NCI-H526 (cell line): Measurements from ENCODE around the gene NEB.

Experiments
- DNase-seq, 2 experiments: peaks; one replicate each; lab custom pipeline; 2025; lab: John Stamatoyannopoulos, UW

NEB gene

GRCh38 chr2:151551556-151551955 is 182.7 kb downstream of the NEB start:
- no peak for DNase-seq

DNA sequence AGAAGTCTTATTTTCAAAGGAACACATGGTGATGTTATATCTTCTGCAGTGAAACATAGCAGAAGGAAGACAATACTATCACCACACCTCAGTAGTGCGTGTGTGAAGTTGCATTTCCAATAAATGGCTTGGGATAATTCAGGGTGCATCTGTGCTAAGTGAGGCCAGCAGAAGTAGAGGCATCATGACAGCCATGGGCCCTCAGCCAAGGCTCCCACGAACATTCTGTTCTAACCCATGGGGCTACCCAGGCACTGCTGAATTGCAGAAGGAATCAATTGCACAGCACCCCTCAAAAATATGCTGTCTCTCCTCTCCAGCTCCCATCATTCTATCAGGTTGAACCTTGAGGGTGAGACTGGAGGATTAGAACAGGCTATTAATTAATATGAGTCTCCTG is 185.1 kb downstream of the NEB start:
- DNase-seq: no peak

- no peak for DNase-seq
Observed at GRCh38 chr2:151544449-151544848, 189.8 kb downstream of the NEB start.

DNA sequence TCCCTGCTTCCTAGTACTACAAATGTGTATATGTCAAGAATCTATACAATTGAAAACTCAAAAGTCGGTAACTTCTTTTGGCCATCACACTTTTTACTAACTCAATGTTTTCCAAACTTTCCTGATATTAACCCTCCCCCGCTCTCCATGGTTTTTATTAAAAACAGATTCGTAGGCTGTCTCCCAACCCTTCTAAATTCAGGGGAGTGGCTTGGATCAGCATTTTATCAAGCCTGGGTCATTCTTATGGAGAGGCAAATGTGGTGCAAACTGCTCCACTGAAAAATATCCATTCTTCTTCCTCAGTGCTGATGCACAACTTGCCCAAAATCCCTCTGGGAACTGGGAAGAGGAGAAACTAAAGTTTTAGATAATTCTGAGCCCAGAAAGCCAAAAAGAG is 190.4 kb downstream of the NEB start:
- DNase-seq: no peak

DNA sequence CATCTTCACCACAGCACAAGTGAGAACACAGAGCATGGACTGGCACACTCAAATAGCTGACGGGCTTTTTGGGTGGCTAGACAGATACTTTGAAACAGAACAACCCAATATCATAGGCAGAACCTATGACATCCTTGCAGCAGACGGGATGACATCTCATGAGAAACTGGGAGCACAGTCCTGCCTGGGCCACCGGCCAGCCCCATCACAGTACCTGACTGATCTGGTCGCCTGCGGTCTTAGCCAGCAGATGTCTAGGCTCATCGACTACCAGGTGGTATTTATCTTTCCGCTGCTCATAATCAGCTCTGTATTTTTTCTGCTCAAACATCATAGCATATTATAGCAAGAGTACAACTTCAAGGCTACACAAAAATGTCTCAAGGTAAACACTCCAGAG is 200.3 kb downstream of the NEB start:
- DNase-seq: no peak

- no peak for DNase-seq
Observed at GRCh38 chr2:151533127-151533526, 201.1 kb downstream of the NEB start.

DNA sequence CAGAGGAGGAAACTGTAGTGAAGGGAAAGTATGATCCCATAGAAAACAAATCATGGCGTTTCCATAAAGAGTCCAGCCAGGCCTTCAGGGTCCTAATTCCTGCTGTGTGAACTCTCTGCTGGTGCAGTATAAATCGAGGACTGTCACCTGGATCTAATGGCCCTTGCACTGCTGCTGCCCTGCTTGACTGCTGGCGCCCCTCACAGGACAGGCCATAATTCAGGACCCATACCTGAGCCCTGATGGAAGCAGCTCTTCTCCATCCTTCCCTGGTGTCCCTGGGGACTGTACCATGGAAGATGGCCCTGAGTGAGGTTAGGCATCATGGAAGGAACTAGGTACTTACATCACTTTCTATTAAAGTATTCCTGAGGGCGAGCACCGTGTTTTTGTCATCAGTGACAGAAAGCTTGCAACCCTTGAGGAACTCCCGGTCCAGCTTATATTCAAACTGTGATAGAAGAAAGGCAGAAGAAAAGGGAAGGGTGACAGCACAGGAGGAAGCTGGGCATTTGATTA is 207.6 kb downstream of the NEB start:
- no peak for DNase-seq

DNA sequence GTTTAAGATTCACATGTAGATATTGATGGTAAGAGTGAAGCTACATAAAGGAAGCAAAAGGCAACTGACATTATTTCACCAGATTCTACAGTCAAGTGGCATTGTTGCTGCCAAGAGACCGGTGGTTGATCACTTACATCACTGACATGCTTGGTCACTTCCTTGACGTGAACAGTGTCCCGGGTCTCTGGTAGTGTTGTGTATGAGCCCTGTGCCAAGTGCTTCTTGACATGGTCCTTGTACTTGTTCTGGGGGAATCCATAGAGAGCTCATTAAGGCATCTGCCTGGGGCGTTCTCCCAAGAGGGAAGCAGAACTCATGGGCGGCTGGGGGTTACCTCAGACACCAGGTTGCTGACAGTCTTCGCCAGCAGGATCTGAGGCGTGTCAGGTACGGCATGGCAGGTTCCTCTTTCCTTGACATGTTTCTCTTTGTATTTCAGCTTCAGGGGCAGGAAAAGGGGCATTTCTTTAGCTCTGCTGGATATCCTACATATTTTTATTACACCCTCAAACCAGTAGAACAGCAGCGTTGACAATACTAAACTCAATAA is 208.4 kb downstream of the NEB start:
- DNase-seq: no peak

- no peak for DNase-seq
Observed at GRCh38 chr2:151523850-151524249, 210.4 kb downstream of the NEB start.

DNA sequence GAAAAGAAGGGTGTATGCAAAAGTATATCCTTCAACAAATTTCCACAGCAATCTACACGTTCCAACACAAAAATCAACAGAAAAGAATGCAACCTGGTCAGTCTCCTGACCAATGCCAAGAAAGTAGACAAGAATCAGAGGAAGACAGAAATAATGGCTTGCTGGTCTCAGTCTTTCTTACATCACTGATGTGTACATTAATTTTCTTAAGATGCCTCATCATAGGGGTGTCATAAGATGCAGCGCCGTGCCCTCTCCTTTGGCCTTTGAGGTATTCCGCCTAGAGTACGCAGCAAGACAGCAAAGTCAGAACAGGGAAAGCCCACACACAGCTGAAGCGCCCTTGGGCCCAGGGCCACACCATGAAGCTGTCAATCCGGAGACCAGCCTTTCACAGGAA is 211.7 kb downstream of the NEB start:
- DNase-seq: no peak

DNA sequence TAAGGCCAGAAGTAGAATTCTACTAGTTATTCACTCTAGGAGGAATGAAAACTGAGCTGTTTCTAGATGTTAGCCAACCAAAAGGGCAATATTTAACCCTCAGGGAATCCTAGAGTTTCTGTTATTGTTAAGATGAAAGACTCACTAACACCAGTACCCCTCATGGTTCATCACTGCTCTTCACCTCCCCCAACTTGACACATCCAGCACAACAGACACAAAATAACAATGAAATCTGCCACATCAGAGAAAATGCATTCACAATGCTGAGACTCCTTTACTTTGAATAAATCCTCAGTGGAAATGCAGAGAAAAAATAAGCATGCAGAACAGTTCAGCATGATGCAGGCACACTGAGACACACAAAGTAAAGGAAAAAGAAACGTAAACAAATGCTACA is 213.3 kb downstream of the NEB start:
- DNase-seq: no peak

GRCh38 chr2:151518802-151519201 is 215.5 kb downstream of the NEB start:
- no peak for DNase-seq

DNA sequence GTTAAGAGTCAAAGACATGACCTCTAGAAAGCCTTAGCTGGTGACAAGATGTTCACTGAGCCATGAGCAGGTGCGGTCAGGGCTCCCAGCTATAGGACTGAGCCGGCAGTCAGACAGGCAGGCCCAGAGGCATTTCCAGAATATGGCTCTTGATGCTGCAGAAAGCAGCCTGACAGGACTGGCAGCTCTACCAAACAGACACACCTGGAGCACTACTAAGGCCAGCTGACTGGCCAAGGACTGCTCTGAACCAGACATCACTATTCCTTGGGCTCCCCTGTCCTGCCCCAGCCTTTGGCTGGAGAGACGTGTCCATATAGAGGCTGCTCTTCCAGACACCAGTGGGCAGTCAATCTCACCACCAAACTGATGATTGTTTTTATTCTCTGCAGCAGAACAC is 225.8 kb downstream of the NEB start:
- DNase-seq: no peak

DNA sequence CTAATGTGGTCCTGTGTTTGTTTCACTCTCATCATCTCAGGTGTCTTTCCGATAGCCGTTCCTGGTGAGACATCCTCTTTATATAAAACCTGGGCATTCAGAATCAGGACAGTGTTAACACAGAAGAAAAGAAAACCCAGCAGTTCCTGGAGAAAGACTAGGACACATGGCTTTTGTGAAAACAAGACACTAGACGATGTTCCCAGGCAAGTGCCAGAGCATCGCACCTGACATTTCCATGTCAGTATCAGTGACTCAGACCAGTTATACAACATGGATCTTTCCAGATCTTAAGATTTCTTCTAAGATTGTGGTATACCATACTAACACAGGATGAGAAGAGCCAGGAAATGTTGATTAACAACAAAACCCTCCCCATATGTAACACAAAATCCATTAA is 228.1 kb downstream of the NEB start:
- DNase-seq: no peak

DNA sequence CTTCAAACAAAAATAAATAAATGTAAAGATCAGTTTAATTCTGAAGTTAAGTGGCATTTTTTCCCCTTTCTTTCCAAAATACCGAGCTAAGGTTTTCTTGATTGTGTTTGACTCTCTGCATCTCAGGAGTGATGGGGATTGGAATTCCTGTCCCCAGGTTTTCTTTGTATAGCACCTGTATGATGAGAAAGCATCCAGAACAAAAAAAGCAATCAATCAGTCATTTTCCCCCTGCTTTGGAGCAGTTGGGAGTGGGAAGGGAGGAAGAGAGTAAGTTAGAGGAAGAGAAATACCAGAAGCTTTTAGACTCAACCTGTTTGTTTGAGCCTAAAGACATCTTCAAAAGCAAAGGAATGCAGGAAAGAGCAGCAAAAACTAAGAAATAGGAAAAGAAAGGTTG is 236.1 kb downstream of the NEB start:
- no peak for DNase-seq

DNA sequence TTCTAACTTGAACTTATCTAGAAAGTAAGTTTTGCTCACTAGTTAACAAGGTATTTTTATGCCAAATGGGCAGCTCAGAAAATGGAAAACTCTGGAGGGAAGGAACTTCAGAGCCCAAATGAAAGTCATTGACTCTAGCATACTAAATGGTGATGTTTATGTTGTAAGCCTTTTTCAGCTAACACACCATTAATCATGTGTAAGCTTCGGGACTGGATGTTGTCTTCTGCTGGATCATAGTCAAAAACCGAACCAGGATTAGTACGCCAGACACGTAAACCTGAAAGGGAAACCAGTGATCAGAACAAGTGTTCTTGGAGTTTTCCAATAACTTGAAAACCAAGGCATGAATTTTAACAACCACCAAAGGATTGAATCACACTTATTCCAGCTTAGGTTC is 242.8 kb downstream of the NEB start:
- no peak for DNase-seq

GRCh38 chr2:151490276-151490675 is 244.0 kb downstream of the NEB start:
- DNase-seq: no peak

- no peak for DNase-seq
Observed at GRCh38 chr2:151486053-151486452, 248.2 kb downstream of the NEB start.

- DNase-seq: no peak
Observed at GRCh38 chr2:151484100-151484499, 250.2 kb downstream of the NEB start.

GRCh38 chr2:151483546-151483945 is 250.7 kb downstream of the NEB start:
- peak in 1 of 2 experiments; percentile 20 for DNase-seq

GRCh38 chr2:151482171-151482725 is 252.0 kb downstream of the NEB start:
- DNase-seq: no peak

- DNase-seq: no peak
Observed at GRCh38 chr2:151481744-151482143, 252.5 kb downstream of the NEB start.

- DNase-seq: no peak
Observed at GRCh38 chr2:151478011-151478410, 256.3 kb downstream of the NEB start.

- DNase-seq: no peak
Observed at GRCh38 chr2:151476287-151476686, 258.0 kb downstream of the NEB start.
